Measurements from ENCODE around the gene CFAP53. TPM values are rescaled to one million over a fixed set of nuclear protein-coding genes. Genes with fewer than 3 reads are reported as not detected.

The CFAP53 gene
- polyA plus RNA-seq, 1 of the 3 experiments (the other 2 are of a cell fraction) = 1.6 TPM

DNA sequence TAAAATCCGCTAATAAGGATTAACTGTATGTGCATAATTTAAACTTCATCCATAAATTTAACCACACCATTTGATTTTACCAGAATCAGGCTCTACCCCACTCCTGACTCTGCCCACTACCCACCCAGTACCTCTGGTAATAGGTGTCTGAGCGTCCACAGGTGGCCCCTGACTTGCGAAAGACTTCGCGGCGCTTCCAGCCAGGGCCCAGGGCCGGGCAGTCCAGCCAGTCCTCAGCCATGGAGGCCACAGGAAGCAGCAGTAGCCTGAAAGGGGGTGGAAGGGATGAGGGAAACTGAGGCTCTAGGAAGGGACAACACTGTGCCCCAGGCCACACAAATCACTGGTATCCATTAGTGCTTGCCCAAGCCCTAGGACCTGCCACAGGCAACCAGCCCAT lies 13.5 kb upstream of the CFAP53 start:
- TF ChIP-seq, protein P1, sequence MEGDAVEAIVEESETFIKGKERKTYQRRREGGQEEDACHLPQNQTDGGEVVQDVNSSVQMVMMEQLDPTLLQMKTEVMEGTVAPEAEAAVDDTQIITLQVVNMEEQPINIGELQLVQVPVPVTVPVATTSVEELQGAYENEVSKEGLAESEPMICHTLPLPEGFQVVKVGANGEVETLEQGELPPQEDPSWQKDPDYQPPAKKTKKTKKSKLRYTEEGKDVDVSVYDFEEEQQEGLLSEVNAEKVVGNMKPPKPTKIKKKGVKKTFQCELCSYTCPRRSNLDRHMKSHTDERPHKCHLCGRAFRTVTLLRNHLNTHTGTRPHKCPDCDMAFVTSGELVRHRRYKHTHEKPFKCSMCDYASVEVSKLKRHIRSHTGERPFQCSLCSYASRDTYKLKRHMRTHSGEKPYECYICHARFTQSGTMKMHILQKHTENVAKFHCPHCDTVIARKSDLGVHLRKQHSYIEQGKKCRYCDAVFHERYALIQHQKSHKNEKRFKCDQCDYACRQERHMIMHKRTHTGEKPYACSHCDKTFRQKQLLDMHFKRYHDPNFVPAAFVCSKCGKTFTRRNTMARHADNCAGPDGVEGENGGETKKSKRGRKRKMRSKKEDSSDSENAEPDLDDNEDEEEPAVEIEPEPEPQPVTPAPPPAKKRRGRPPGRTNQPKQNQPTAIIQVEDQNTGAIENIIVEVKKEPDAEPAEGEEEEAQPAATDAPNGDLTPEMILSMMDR (IDR thresholded peaks at IDR 0.05) = no peak
- TF ChIP-seq, protein P2, sequence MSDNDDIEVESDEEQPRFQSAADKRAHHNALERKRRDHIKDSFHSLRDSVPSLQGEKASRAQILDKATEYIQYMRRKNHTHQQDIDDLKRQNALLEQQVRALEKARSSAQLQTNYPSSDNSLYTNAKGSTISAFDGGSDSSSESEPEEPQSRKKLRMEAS (IDR thresholded peaks at IDR 0.05; ENCODE audit: low read depth) = no peak
- no peak for TF ChIP-seq NRF1 (IDR thresholded peaks at IDR 0.05; ENCODE audit: low read depth, low read length)
- TF ChIP-seq, protein P3, sequence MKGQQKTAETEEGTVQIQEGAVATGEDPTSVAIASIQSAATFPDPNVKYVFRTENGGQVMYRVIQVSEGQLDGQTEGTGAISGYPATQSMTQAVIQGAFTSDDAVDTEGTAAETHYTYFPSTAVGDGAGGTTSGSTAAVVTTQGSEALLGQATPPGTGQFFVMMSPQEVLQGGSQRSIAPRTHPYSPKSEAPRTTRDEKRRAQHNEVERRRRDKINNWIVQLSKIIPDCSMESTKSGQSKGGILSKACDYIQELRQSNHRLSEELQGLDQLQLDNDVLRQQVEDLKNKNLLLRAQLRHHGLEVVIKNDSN (IDR thresholded peaks at IDR 0.05; ENCODE audit: borderline replicate concordance, low read depth) = no peak
- no peak for TF ChIP-seq ELF1 (IDR thresholded peaks at IDR 0.05)
- Histone ChIP-seq H3K9me2 (no peaks in the 10 kb centered on the region), H3K4me2 (peak overlapping the region; percentile 92), H4K20me1 (ENCODE audit: insufficient read depth) (0 out of 2 replicates have a peak, but pooled peaks cover 6% of the 10 kb centered on the region), H3K27me3 (ENCODE audit: insufficient read depth) (no peaks in the 10 kb centered on the region), H3K4me3 (ENCODE audit: low read depth in 2 of 2, low read length in 1 of 2) (peak overlapping the region; percentile 4 to 86; a peak in 2 of 4 replicates), H2AFZ (ENCODE audit: low read depth) (no peak overlapping the region), H3F3A (replicated peaks; ENCODE audit: insufficient read depth) (peaks cover 4% of the 10 kb centered on the region), H3K9ac (no peak overlapping the region), H3K9me3 (no peaks in the 10 kb centered on the region), H3K4me1 (ENCODE audit: control insufficient read depth in 1 of 2, insufficient read depth in 2 of 2, low read depth in 1 of 2, low read length in 1 of 2) (peaks cover 14 to 22% of the 10 kb centered on the region in 2 experiments; a peak in 3 of 4 replicates), H3K36me3 (replicated peaks in 1 of 2; ENCODE audit: control insufficient read depth in 1 of 2, insufficient read depth in 2 of 2, low read length in 1 of 2) (peaks cover 43 to 78% of the 10 kb centered on the region in 2 experiments), H3K79me2 (ENCODE audit: insufficient read depth) (peaks cover 40% of the 10 kb centered on the region), H3K27ac (ENCODE audit: low read depth in 2 of 2, low read length in 1 of 2) (no peak overlapping the region)
- ChIA-PET CTCF (no interaction called here), POLR2A (no interaction called here)
- no peak for DNase-seq
- WGBS (ENCODE audit: low lambda C conversion rate) = 95% methylated on average over 7 of the region's 7 CpGs

DNA sequence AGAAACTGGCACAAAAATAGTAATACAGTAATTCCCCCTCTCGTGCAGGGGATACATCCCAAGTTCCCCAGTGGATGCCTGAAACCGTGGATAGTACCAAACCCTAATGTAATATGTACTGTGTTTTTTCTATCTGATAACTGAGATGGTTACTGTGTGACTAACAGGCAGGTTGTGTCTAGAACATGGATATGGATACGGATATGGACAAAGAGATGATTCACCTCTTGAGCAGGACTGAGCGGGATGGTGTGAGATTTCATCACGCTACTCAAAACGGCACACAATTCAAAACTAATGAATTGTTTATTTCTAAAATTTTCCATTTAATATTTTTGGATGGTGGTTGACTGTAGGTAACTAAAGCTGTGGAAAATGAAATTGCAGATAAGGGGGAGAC lies 11.6 kb upstream of the CFAP53 start:
- peaks cover 14 to 22% of the 10 kb centered on the region in 2 experiments; a peak in 3 of 4 replicates for H3K4me1 ChIP-seq (ENCODE audit: control insufficient read depth in 1 of 2, insufficient read depth in 2 of 2, low read depth in 1 of 2, low read length in 1 of 2)
- H3K9ac ChIP-seq = no peak overlapping the region
- no peaks in the 10 kb centered on the region for H3K9me2 ChIP-seq
- H3F3A ChIP-seq (replicated peaks; ENCODE audit: insufficient read depth) = peaks cover 4% of the 10 kb centered on the region
- H4K20me1 ChIP-seq (ENCODE audit: insufficient read depth) = 0 out of 2 replicates have a peak, but pooled peaks cover 6% of the 10 kb centered on the region
- DNase-seq = no peak
- CTCF ChIA-PET = interaction anchor here (1.5 kb wide), 1 partner anchor 79 kb away, joined by 6 read pairs; no protein-coding TSS in a partner anchor
- H3K79me2 ChIP-seq (ENCODE audit: insufficient read depth) = peaks cover 40% of the 10 kb centered on the region
- H3K27me3 ChIP-seq (ENCODE audit: insufficient read depth) = no peaks in the 10 kb centered on the region
- H3K9me3 ChIP-seq = no peaks in the 10 kb centered on the region
- no peak overlapping the region for H2AFZ ChIP-seq (ENCODE audit: low read depth)
- TF ChIP-seq FOSL2 (IDR thresholded peaks at IDR 0.05; ENCODE audit: borderline replicate concordance, low read depth) (peak; percentile 29; the same call in 1 of the 2 replicates), EP300 (IDR thresholded peaks at IDR 0.05; ENCODE audit: borderline replicate concordance in 1 of 2, low read depth in 1 of 2, low read length in 1 of 2) (no peak)
- no peak overlapping the region for H3K27ac ChIP-seq (ENCODE audit: low read depth in 2 of 2, low read length in 1 of 2)
- H3K4me3 ChIP-seq (ENCODE audit: low read depth in 2 of 2, low read length in 1 of 2) = no peak overlapping the region
- POLR2A ChIA-PET = interaction anchor here (1.8 kb wide), 1 partner anchor 12 kb away, joined by 3 read pairs; the partner anchor contains the start of gene CFAP53
- 75% methylated on average over 6 of the region's 6 CpGs for WGBS (ENCODE audit: low lambda C conversion rate)
- H3K4me2 ChIP-seq = no peak overlapping the region
- H3K36me3 ChIP-seq (replicated peaks in 1 of 2; ENCODE audit: control insufficient read depth in 1 of 2, insufficient read depth in 2 of 2, low read length in 1 of 2) = peaks cover 48 to 78% of the 10 kb centered on the region in 2 experiments

DNA sequence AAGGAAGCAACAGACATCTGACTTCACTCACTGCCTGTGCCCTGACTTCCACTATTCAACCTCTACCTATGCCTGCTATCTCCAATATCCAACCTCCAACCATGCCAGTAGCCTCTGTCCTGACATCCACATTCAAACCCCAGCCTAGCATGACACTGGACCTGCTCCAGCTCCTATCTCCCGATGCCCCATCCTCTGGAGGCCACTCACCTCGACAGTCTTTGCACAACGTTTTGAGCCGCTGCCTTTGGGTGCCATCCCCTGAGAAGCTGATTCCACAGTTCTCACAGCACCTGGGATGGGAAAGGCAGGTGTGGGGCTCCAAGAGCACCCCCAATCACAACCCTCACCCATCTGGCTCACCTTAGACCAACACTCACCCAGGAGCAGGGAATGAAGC lies 10.2 kb upstream of the CFAP53 start:
- Histone ChIP-seq H2AFZ (ENCODE audit: low read depth) (no peak overlapping the region), H3K9ac (no peak overlapping the region), H3K9me2 (no peaks in the 10 kb centered on the region), H3K36me3 (replicated peaks in 1 of 2; ENCODE audit: control insufficient read depth in 1 of 2, insufficient read depth in 2 of 2, low read length in 1 of 2) (peaks cover 54 to 84% of the 10 kb centered on the region in 2 experiments), H3K4me3 (ENCODE audit: low read depth in 2 of 2, low read length in 1 of 2) (no peak overlapping the region), H3K27ac (ENCODE audit: low read depth in 2 of 2, low read length in 1 of 2) (no peak overlapping the region), H3K27me3 (ENCODE audit: insufficient read depth) (no peaks in the 10 kb centered on the region), H3F3A (replicated peaks; ENCODE audit: insufficient read depth) (peaks cover 4% of the 10 kb centered on the region), H3K4me1 (ENCODE audit: control insufficient read depth in 1 of 2, insufficient read depth in 2 of 2, low read depth in 1 of 2, low read length in 1 of 2) (peaks cover 13 to 14% of the 10 kb centered on the region in 2 experiments; a peak in 3 of 4 replicates), H3K79me2 (ENCODE audit: insufficient read depth) (peaks cover 40% of the 10 kb centered on the region), H3K9me3 (no peaks in the 10 kb centered on the region), H4K20me1 (ENCODE audit: insufficient read depth) (0 out of 2 replicates have a peak, but pooled peaks cover 6% of the 10 kb centered on the region), H3K4me2 (no peak overlapping the region)
- DNase-seq = no peak
- TF ChIP-seq EZH2phosphoT487 (IDR thresholded peaks at IDR 0.05; ENCODE audit: borderline replicate concordance, low read depth) (no peak), TCF12 (IDR thresholded peaks at IDR 0.05) (no peak), TAF1 (IDR thresholded peaks at IDR 0.05; ENCODE audit: borderline replicate concordance, low read depth, low read length) (no peak), NFIC (IDR thresholded peaks at IDR 0.05; ENCODE audit: borderline replicate concordance) (no peak), JUND (IDR thresholded peaks at IDR 0.05) (no peak), TEAD4 (IDR thresholded peaks at IDR 0.05; ENCODE audit: borderline replicate concordance, insufficient read depth) (no peak), MEF2A (IDR thresholded peaks at IDR 0.05; ENCODE audit: borderline replicate concordance, low read depth) (no peak)
- TF ChIP-seq, protein P3 (IDR thresholded peaks at IDR 0.05; ENCODE audit: borderline replicate concordance, low read depth) = no peak
- TF ChIP-seq, protein P2 (IDR thresholded peaks at IDR 0.05; ENCODE audit: low read depth) = no peak
- WGBS (ENCODE audit: low lambda C conversion rate) = 79% methylated on average over 4 of the region's 4 CpGs
- ChIA-PET POLR2A (no interaction called here), CTCF (no interaction called here)
